ENCODE measurements around the gene SDK1. TPM values are rescaled to one million over a fixed set of nuclear protein-coding genes. Genes with fewer than 3 reads are reported as not detected.

SDK1 gene
- total and polyA plus RNA-seq, 10 of the 15 experiments (the other 5 are each of a cell fraction or from before 2014, with no cell fraction given) = 0.14 to 0.33 TPM; not detected in 8

- TF ChIP-seq ZBTB4 (CRISPR knock-in tag; IDR thresholded peaks at IDR 0.05) (no peak), BRCA1 (IDR thresholded peaks at IDR 0.05; ENCODE audit: low read depth, low read length) (no peak), MEF2A (IDR thresholded peaks at IDR 0.05; ENCODE audit: insufficient read depth, low read depth, low read length) (no peak), POLR2AphosphoS5 (IDR thresholded peaks at IDR 0.05; ENCODE audit: low read length) (no peak), GATAD2B (conservative IDR thresholded peaks at IDR 0.05; ENCODE audit: low read depth) (no peak), ETV6 (conservative IDR thresholded peaks at IDR 0.05 in 1 of 2, IDR thresholded peaks at IDR 0.05 in 1 of 2; ENCODE audit: borderline replicate concordance in 1 of 2, low read depth in 1 of 2) (no peak), CHD4 (IDR thresholded peaks at IDR 0.05) (no peak), FOS (IDR thresholded peaks at IDR 0.05; ENCODE audit: borderline replicate concordance, extremely low read depth, insufficient read length) (no peak), NFYA (IDR thresholded peaks at IDR 0.05; ENCODE audit: borderline replicate concordance, low read depth, low read length) (no peak), MEF2B (IDR thresholded peaks at IDR 0.05; ENCODE audit: partially characterized antibody, poor library complexity, severe bottlenecking) (no peak), SUZ12 (IDR thresholded peaks at IDR 0.05; ENCODE audit: unreplicated experiment) (no peak)
Measured at GRCh38 chr7:3591219-3591618, 290.2 kb downstream of the SDK1 start (continued).

Measured in GM12878 (cell line).